SK-N-SH (cell line): Measurements from ENCODE around the gene DLG2.

Experiments
- FOXM1 ChIP-seq: IDR thresholded peaks from 2 replicates; pipeline ENCODE4 v1.4.0; 2012; ENCODE audit warnings: low read depth, mild to moderate bottlenecking
- MEF2A ChIP-seq: IDR thresholded peaks from 2 replicates; pipeline ENCODE4 v1.4.0; 2012; ENCODE audit warnings: low read depth, borderline replicate concordance
- TF ChIP-seq, protein P1 (sequence below): fragments of 200-600 bp; sonication (generic); IDR thresholded peaks from 2 replicates; pipeline ENCODE4 v1.6.1; 2017; ENCODE audit warnings: antibody characterized with exemption, mild to moderate bottlenecking, moderate library complexity
- TF ChIP-seq, protein P2 (sequence below): fragments of 150-350 bp; IDR thresholded peaks from 2 replicates; pipeline ENCODE4 v1.6.1; 2017; ENCODE audit warnings: antibody characterized with exemption, low read length, low read depth, borderline replicate concordance

- TF ChIP-seq, protein P1, sequence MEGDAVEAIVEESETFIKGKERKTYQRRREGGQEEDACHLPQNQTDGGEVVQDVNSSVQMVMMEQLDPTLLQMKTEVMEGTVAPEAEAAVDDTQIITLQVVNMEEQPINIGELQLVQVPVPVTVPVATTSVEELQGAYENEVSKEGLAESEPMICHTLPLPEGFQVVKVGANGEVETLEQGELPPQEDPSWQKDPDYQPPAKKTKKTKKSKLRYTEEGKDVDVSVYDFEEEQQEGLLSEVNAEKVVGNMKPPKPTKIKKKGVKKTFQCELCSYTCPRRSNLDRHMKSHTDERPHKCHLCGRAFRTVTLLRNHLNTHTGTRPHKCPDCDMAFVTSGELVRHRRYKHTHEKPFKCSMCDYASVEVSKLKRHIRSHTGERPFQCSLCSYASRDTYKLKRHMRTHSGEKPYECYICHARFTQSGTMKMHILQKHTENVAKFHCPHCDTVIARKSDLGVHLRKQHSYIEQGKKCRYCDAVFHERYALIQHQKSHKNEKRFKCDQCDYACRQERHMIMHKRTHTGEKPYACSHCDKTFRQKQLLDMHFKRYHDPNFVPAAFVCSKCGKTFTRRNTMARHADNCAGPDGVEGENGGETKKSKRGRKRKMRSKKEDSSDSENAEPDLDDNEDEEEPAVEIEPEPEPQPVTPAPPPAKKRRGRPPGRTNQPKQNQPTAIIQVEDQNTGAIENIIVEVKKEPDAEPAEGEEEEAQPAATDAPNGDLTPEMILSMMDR: no peak
- no peak for TF ChIP-seq FOXM1
- TF ChIP-seq, protein P2, sequence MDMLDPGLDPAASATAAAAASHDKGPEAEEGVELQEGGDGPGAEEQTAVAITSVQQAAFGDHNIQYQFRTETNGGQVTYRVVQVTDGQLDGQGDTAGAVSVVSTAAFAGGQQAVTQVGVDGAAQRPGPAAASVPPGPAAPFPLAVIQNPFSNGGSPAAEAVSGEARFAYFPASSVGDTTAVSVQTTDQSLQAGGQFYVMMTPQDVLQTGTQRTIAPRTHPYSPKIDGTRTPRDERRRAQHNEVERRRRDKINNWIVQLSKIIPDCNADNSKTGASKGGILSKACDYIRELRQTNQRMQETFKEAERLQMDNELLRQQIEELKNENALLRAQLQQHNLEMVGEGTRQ: no peak
- TF ChIP-seq MEF2A: no peak
Observed at GRCh38 chr11:84024266-84024665, 1602.9 kb downstream of the DLG2 start.
